HG03558 (cell line): Measurements from ENCODE around the gene UQCC5.

Experiments
- ATAC-seq: cut with Tn5 transposase; IDR thresholded peaks from one replicate; pipeline ENCODE4 v1.9.1; 2021; ENCODE audit warnings: moderate number of reproducible peaks; ENCODE audit not compliant: unreplicated experiment; ENCODE audit errors: extremely low read depth

UQCC5 gene

DNA sequence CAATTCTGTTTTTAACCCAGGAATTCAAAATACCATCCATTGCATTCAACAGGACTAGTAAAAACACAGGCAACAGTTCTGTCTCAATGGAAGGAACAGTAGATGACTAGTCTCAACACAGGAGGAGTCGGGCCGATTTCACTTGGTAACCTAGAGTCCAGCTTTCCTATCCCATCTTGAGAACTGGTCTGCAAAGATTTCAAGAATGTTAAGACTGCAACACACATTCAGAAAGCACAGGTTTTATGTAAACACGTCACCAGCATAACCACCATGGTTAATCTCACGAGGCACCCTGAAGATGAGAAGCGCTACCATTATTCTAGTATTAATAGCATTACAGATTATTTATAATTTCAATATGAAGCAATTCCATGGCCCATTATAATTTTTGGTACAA, 22.0 kb downstream of the UQCC5 start:
- ATAC-seq, result no peak

DNA sequence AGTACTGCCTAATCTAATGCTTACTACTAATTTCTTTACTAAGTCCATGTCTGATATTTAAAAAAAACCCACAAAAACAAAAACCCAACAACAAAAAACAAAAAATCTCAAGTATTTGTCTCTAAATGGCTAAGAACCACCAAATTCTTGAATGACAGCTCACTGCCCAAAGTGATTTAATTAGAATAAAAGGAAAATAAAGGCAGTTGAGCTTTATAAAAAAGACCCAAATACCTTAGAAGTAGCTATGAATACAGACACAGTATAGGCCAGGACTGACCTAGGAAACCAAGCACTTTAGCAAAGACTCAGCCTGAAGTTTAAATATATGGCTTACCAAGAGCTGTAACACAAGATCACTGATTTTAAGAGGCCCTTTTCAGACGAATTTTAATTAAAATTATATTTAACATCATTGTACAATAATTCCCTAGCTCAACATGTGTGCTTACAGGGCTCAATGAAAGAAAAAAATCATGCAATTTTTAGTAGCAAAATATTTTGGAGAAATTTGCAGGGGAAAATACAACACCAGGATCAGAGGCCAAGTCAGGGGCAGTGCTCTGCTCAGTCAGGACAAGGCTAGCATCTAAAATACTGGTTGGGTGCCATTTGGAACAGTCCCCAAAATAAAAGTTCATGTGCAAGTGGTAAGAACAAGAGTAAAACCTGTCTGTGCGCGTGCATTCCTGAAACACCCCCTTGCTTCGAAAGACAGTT, 24.8 kb downstream of the UQCC5 start:
- no peak for ATAC-seq

DNA sequence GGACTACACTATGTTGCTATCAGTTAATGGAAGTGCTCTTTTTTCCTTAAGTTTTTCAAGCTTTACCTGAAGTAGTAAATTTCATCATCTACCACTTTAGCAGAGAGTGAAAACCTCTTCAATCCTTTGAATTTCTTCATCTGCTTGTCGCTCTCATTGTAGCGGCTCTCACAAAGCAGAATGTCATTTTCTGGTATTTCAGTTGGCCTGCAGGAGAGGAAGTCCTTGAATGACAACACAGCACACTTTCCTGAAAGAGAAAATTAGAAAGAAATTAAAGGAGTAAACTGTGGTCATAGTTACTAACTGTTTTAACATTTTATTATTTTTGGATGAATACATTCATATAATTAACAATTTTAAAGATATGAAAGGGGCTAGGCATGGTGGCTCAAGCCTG, 27.6 kb downstream of the UQCC5 start:
- ATAC-seq, result no peak

DNA sequence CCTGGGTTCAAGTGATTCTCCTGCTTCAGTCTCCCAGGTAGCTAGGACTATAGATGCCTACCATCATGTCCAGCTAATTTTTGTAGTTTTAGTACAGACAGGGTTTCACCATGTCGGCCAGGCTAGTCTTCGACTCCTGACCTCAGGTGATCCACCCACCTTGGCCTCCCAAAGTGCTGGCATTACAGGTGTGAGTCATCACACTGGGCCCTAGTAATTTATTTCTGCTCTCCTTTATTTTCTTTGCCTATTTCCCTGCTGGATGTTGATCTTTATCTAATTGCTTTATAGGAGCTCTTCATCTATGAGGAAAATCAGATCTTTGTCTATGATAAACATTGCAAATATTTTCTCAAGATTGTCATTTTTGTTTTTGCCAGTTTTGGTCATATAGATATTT, 31.7 kb downstream of the UQCC5 start:
- ATAC-seq, result no peak

DNA sequence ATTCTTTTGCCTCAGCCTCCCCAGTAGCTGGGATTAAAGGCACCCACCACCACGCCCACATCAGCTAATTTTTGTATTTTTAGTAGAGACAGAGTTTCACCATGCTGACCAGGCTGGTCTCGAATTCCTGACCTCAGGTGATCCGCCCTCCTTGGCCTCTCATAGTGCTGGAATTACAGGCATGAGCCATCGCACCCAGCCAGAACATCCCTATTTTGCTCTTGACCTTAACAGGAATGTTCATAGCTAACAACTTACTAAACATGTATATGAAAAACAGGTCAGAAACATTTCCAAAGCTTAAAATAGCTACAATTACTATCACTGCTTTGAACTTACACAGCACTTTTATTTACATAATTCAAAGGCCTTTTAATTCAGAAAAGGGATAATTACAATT, 33.7 kb downstream of the UQCC5 start:
- ATAC-seq, result no peak

GRCh38 chr3:52572221-52572620, 35.8 kb downstream of the UQCC5 start:
- ATAC-seq, result no peak

GRCh38 chr3:52574056-52574965, 37.9 kb downstream of the UQCC5 start:
- no peak for ATAC-seq
